Stimulated activated CD4-positive, alpha-beta T cell treated with anti-CD3 and anti-CD28 coated beads, TNF-alpha, amount 100 ng/mL, for 24 hours (primary cell): ENCODE data around the gene TMEM63B.

Source experiments
- DNase-seq, 3 experiments: peaks; one replicate each; pipeline ENCODE4 v3.0.0-alpha.2; 2020; ENCODE audit warnings: low read depth in 3 of 3

Gene TMEM63B

DNA sequence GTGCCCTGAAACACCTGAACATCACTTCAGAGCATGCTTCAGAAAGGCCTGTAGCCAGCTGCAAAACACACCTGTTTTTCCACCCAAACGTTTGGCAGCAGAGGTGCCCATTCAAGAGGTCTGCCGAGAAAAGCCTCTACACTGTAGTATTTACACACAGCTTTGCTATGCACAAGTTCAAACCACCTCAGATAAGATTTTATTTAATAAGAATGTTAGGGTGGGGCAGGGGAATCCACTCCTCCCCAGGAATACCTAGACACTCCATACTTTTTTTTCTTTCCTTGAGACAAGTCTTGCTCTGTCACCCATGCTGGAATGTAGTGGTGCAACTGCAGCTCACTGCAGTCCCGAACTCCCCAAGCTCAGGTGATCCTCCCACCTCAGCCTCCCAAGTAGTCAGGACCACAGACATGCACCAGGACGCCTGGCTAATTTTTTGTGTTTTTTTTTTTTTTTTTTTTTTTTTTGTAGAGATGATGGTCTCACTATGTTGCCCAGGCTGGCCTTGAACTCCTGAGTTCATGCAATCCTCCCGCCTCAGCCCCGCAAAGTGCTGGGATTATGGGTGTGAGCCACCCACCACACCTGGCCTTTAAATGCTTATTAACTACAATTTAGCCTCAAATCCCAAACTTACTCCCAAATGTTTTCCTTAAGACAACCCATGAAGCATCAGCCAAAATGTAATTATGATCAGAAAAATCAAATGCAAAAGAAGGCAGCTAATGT is 9.8 kb upstream of the TMEM63B start:
- DNase-seq, result no peak

DNA sequence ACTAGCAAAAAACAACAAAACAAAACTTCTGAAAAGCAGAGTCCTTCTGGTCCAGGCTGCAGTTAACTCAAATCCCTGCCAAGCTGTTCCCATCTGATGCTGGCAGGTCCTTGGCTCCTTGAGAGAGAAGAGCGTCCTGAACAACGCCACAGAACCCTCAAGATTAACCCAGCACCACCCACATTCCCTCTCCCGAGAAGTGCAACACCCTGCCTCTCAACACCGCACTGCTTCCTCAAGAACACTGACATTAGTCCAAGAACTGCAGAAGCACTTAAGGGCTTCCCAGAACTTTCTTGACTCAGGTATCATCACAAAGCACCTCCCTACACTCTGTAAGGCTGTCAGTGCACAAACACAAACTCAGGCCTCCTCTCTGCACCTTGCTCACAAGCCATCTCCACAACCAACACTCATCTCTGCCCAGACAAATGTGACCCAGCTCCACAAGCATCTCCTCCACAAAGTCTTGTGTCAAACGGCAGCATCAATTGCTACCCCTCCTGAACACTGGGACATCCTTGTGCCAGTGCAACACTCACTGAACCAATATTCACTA is 7.6 kb upstream of the TMEM63B start:
- no peak for DNase-seq

DNA sequence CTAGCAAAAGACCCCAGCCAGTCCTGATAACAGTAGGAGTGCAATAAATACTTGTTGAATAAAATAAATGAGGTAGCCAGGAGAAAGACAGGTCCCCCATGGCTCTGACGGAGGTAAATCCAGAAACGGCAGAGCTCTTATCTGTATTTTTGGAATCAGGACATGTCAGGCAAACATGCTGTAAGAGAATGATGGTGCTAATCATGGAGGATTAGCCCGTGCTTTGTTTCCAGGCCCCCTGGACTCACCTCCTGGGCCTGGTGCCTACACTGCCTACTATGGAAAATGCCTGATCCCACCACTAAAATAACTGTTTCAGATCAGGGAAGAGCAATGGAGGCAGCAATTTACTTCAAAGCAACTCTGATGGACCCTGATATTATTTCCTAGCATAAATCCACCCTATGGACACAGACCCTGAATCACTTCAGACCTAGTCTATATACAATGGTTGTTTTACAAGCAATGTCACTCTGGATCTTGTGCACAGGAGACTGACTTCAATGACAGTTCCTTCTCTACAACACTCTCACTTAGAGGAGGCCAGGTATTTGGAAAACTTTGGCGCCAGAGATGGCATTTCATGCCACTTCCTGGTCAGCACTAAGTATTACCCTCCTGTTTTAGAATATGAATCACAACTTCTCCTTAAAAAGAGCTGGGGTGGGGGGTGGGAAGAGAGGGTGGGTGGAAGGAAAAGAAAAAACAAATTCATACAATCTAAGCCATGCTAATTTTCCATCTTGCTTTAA is 6.5 kb upstream of the TMEM63B start:
- DNase-seq, result no peak

DNA sequence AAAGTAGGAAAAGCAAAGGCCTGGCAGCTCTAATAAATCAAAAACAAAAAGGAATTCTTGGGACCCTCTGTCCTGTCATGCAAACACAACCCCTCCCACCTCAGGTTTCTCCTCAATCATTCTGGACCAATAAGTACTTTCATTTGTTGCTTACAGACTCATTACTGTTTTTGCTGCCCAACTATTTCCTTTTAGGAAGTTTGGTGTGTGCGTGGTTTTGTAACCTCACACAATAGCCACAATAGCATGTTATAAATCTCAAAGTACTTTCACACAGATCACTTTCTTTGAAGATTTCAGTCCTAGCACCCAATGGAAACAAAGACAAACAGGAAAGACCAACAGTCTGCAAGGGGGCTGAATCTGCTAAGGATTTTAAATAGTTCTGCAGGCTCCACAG is 4.6 kb upstream of the TMEM63B start:
- DNase-seq, result no peak

DNA sequence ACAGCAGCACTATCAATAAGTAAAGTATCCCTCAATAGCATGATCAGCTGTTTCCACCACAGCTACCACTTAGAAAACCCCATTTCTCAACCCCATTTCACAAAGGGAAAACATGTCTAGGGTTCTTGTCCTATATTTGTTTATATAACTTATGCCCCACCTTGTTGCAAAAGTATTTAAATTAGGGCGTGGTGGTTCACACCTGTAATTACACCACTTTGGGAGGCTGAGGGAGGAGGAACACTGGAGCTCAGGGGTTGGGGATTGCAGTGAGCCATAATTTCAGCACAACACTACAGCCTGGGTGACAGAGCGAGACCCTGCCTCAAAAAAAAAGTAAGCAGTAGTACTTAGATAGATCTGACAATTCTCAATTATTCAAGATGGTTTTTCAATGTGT is 3.8 kb upstream of the TMEM63B start:
- DNase-seq, result no peak

DNA sequence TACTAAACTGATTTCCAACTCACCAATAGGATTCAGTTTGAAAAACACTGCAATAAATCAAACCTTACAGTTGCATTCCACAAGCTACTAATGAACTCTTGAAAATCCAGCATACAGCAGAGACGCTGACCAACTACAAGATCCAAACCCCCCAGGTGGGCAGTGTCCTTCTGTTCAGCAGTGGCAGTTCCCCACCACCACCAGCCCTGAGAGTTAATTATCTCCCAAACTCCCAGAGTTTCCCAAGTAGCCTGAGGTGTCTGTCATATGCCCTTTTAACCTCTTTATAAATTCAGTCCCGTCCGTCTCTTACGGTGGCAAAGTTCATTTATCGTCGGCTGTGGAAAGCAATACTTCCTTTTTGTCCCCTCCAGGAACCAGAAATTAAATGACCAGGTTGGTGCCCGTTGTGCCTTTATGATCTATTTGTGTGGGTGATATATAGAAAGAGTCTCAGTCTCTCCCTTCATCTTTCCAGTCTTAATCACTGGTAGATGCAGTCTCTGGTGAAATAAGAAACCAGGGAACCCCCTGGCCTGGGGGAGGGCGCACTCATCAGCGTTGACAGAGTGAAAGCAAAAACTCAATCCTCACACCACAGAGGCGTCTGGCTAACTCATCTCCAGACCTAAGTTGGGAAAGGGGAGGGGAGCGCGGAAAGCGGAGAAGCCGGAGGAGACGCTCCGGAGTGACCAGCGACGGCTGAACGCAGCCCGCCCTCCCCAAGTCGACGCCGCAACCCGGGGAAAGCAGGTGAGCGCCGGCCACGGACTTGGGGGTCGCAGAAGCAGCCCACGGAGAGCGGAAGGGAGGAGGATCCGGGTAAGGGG is 819 bp upstream of the TMEM63B start:
- DNase-seq, result peak; percentile 60 to 87 (median 70)

DNA sequence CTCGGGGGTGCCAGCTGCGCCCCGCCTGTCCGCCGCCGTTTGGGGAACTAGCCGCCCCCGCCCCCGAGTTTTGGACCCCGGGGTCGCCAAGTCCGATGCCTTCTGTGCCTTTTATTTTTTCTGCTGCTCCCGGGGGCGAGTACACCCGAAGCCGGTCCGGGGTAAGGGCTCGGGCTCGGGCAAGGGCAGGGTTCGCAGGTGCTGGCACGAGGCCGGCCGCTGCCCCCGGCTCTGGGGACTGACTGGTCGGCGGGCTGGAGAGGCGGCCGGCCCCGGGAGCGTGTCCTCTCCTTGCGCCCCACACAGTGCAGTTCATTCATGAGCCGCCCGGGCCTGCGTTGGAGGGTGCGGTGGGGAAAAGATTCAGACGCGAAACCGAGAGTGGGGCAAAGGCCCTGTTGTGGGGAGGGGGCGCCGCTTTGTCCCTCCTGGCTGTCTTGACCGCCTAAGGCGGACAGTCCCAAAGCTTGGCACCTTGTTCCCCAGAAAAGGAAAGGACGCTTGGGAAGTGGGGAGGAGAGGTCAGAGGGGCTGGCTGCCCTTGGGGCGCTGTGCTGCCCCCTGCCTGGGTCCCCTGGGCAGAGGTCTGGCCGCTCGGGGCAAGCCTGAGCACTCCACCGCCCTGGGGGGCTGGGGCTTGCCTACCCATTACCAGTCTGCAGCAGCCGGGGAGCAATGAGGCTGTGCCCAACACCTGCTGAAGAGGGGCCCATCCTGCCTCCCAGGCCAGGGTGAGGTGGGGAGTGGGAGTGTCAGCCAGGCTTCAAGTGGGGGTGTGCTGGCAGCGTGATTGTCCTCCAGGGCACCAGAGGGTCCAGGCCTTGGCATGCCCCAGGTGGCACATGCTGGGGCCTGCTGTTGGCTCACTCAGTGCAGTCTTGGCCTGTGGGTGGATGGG is 915 bp downstream of the TMEM63B start:
- DNase-seq, result no peak

DNA sequence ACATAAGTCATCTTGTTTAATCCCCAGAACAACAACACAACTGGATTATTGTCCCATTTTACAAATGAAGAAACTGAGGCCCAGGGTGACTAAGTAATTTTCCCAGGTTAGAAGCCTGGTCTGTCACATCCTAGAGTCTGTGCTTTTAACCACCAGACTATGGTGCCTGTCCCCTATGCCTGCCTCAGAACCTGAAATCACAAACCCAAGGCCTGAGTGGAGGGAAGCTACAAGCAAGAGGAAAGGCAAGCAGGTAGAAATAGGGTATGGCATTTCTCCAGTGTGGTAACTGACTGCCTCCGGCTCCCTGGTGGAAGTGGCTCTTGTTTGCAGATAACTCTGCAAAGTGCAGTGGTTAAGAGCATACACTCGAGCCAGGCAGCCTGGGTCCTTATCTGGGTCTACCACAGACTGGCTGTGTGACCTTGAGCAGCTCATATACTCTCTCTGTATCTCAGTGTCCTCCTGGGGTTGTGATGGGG is 2.5 kb downstream of the TMEM63B start:
- no peak for DNase-seq

DNA sequence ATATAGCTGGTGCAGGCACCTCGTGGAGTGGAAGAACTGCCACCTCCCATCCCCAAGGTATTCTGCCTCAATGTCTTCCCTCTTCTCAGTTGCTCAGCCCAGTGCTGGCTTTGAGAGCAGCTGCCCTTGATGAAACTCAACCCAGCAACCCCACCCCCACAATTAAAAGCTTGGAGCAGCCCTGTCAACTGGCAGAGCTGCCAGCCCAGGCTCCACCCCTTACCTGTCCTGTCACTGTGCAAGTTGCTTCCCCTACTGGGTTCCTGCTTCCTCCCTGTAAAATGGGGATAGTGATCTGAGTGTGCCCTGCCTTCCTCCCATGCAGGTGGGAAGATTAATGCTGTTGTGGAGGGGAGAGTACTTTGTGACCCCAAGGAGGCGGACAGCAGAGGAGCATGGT is 4.5 kb downstream of the TMEM63B start:
- DNase-seq, result no peak

DNA sequence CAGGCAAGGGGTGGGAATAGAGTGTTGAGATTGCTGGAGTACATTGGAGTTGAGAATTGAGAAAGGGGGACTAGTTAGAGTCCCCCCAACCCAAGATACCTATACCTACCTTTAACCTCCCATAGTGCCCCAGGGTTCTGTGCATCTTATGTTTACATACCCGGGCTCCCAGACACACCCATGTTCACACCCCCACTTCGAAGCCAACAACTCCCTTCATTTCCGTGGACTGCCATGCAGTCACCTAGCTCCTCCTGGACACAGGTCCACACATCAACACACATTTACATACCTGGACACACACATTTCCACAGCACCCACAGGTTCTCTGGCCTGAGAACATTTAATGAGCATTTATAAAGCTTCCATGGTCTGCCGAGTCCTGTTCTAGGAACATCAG is 5.1 kb downstream of the TMEM63B start:
- DNase-seq, result no peak

DNA sequence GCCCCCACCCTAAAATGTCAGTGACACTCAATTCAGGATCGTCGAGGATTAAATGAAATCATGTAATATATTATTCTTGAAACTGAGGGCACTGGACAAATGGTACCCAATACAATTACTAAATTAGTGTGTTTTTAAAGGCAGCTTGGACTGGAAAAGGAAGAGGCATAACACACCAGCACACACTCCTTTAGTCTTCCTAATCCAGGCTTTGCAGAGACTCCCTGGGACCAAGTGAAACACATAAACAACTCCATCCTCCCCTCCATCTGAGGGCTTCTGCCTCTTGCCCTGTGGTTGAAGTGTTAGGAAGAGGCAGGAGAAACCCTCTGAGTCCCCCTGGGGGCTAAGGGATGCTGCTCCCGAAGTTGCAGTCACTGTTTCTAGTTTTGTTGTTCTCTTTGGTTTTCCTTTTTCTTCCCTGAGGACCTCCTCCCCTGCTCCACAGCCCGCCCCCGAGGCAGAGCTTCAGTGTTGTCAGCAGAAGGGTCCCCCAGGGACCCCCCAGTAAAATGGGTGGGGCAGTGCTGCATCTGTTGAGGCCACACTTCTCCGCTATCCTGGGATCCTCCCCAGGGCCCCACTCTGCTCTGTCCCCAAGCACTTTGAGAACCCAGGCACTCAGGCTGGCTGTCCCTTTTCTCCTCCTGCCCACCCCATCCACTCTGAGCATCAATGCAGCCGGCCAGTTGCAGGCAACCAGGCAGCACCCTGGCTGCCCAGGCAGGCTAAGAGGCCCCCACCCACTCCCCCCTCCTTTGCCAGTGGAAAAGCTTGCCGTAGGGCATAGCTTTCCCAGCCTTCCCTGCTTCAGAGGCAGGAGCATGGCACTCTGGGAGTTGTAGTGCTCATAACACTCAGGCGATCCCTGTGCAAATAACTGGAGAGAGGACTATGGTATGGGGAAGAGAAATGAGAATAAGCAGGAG is 5.9 kb downstream of the TMEM63B start:
- DNase-seq, result no peak

DNA sequence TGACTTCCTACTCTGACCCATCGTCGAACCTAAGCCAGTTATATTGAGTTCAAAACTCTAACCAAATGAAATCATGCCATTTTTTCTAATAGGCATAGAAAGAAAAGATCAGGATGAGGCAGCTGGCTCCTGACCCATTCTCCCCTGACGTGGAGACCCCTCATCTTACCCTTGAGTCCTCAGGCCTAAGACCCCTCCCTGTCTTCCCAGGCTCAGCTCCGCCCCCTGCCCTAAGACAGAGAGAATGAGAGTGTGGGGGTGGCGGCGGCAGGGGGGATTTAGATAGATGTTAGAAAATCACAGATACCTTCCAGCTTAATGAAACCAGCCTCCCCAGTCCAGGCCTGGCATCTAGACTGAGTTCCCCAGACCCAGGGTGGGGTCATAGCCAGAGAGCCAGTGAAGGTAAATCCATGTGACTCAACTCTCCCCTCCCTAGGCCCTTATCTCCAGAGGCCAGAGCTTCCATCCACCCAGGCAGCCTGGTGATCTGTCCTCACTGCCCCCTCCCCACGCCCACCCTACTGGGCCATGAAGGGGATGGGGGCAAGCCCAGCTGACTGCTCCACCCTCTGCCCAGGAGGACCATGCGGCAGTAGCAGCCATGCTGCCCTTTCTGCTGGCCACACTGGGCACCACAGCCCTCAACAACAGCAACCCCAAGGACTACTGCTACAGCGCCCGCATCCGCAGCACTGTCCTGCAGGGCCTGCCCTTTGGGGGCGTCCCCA is 6.8 kb downstream of the TMEM63B start:
- DNase-seq, result no peak

DNA sequence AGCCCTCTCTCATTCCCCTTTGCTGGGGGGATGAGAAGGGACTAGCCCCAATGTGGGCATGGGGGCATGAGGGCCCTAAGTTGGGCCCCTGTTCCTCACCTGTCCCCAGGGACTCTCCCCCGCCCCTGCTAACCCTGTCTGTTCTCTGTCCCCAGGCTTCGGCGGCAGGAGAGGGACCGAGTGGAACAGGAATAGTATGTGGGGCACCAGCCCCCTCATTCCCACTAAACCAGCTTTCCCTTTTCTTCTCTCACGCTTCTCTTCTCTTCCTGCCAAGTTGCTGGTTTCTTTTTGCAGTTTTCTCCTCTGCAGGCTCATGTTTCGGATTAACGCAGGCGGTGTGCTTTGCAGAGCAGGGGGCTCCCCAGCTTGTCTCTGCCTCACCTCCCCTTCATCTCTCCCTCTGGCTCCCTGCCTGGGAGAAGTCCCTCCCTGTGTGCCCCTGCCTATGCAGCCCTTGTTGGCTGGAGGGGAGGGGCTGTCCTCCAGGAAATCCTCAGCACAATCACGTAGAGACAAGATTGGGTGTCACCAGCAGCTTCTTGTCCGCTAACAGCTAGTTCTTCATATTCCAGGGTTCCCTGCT is 7.9 kb downstream of the TMEM63B start:
- no peak for DNase-seq

DNA sequence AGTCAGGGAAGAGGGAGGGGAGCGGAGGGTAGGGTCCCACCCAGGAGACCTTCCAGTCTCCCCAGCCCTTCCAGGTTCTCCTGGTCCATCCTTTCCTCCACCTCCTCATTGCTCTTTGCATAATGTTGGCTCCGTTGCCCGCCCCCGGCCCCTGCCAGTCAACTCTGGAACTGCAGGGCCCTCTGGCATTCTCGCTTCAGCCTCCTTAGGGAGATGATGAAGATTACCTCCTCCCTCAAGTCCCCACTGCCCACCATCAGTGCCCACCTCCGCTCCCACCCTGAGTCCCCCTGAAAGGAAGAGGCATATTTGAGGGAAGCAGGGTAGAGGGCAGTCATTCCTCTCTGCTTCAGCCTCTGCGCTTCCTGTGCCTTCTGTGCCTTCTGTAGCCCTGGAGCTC is 8.5 kb downstream of the TMEM63B start:
- DNase-seq, result no peak

DNA sequence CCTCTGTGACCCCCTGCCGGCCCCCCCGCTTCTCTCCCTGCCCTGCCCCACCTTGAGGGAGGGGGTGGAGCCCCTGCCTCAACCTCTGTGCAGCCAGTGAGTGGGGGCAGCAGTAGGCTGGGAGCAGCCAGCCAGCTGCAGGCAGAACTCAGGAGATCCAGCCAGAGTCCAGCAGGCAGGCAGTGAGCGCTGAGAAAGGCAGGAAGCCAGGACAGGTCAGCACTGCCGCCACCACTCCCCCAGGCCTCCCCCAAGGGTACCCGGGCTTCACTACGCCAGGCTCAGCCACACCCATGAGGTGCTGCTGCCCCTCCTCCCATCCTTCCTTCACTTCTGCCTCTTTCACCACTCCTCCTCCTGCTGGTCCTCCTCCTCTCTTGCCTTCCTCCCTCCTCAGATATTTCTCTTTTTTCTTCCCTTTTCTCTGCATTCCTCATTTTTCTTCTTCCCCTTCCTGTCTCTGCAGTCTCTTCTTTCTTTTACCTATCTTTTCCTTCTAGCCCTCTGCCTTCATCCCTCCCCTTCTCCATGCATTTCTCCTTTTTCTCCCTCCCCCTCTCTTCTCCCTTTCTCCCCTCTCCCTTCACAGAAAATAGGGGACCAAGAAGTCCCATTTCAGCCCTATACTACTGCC is 11.5 kb downstream of the TMEM63B start:
- DNase-seq, result no peak

DNA sequence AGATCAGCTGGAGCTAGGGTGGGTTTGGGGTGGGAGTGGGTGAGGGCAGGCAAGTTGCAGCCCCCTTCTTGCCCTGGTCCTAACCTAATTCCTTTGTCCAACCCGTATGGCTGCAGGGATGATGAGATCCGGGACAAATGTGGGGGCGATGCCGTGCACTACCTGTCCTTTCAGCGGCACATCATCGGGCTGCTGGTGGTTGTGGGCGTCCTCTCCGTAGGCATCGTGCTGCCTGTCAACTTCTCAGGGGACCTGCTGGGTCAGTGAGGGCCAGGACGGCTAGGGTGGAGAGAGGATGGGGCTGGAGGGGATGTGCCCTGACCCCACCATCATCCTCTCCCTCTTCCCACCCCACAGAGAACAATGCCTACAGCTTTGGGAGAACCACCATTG is 12.0 kb downstream of the TMEM63B start:
- no peak for DNase-seq

DNA sequence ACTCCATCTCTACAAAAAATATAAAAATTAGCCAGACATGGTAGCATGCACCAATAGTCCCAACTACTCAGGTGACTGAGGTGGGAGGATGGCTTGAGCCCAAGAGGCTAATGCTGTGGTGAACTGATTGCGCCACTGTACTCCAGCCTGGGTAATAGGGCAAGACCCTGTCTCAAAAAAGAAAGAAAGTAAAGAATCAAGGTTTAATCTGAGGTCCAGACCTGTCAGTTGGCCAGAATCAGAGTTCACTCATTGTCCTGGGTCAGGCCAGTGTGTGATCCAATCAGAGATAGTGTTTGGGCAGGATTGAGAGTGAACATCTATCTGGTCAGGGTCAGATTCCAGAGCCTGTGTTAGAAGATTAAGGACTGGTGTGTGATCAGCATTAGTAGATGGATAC is 15.5 kb downstream of the TMEM63B start:
- DNase-seq, result no peak

DNA sequence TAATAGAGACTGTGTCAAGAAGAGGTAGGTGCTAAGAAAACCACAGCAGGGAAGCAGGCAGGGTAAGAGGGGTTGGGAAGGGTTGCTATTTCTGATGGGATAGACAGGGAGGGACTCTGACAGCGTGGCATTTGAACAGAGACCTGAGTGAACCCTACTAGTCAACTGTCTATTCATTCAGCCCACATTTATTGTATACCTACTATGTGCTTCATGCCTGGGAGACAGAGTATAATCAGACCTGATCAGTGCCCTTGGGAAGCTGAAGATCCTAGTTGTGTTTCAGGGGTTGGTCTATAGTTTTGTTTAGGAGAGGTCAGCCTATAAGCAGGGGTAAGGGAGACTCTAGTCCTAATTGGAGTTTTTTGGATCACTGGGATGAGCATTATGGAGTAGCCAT is 16.4 kb downstream of the TMEM63B start:
- DNase-seq, result no peak
